ENCODE data around the gene BICDL2. TPM values are rescaled to one million over a fixed set of nuclear protein-coding genes. Genes with fewer than 3 reads are reported as not detected.
"Not testable (repeated sequence)": the region's sequence is repeated elsewhere in the genome, so short reads cannot be mapped to it uniquely, and the experiment has no call there.

The BICDL2 gene
- total RNA-seq, 4 donors from 2014 or later = 0.31 to 3.1 (median 0.31) TPM; not detected in 1

DNA sequence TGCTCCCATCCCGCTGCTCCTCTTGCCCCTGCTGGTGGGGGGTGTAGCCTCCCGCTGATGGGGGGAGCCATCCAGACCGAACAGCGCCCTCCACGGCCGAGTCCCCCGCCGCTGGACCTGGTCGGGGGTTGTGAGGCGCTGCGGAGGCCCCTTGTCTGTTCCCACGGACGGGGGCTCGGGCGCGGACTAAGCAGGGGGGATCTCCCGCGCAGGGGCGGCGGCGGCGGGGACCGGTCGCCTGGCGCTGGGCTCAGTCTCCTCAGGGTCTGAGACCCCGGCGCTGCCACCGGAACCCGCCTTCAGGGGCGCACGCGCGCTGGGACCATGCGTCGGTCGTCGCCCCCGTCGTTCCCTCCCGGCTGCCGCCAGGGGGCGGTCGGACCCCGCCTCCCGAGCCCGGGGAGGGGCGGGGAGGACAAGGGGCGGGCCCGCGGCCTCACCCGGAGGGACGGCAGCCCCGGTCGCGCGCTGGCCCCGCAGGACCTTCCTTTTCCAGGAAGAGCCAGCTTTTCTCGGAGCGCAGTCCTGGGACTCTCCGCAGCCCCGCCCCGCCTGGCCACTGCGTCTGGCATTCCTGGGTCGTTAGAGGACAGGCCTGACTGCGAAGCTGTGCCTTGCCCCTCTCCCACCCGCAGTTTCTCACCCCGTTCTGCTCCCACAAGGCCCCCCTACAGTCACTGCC lies 22.4 kb upstream of the BICDL2 start:
- no peaks in the 10 kb centered on the region for H3K9me3 ChIP-seq
- peak overlapping the region; percentile 83 to 84 for H3K4me3 ChIP-seq
- no peaks in the 10 kb centered on the region for H3K36me3 ChIP-seq
- H3K27ac ChIP-seq = peak overlapping the region; percentile 21 to 81 (median 76)
- H3K27me3 ChIP-seq = peaks cover 14% of the 10 kb centered on the region
- whole genome bisulfite sequencing, 2 donors (ENCODE audit: low coverage in 1 of 2) = no CpG with 5 or more reads among the region's 67 CpGs
- ATAC-seq = peak; percentile 93
- H3K4me1 ChIP-seq = peaks cover 0 to 25% (median 11%) of the 10 kb centered on the region in 3 donors
- peak; percentile 54 for TF ChIP-seq POLR2AphosphoS5 (IDR thresholded peaks at IDR 0.05)
- TF ChIP-seq, protein P1, sequence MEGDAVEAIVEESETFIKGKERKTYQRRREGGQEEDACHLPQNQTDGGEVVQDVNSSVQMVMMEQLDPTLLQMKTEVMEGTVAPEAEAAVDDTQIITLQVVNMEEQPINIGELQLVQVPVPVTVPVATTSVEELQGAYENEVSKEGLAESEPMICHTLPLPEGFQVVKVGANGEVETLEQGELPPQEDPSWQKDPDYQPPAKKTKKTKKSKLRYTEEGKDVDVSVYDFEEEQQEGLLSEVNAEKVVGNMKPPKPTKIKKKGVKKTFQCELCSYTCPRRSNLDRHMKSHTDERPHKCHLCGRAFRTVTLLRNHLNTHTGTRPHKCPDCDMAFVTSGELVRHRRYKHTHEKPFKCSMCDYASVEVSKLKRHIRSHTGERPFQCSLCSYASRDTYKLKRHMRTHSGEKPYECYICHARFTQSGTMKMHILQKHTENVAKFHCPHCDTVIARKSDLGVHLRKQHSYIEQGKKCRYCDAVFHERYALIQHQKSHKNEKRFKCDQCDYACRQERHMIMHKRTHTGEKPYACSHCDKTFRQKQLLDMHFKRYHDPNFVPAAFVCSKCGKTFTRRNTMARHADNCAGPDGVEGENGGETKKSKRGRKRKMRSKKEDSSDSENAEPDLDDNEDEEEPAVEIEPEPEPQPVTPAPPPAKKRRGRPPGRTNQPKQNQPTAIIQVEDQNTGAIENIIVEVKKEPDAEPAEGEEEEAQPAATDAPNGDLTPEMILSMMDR (IDR thresholded peaks at IDR 0.05) = peak in 3 of 4 experiments; percentile 94 to 99 (median 98)
- peak in 1 of 2 donors; percentile 17 for TF ChIP-seq POLR2A (IDR thresholded peaks at IDR 0.05)
- TF ChIP-seq EP300 (IDR thresholded peaks at IDR 0.05) = no peak

DNA sequence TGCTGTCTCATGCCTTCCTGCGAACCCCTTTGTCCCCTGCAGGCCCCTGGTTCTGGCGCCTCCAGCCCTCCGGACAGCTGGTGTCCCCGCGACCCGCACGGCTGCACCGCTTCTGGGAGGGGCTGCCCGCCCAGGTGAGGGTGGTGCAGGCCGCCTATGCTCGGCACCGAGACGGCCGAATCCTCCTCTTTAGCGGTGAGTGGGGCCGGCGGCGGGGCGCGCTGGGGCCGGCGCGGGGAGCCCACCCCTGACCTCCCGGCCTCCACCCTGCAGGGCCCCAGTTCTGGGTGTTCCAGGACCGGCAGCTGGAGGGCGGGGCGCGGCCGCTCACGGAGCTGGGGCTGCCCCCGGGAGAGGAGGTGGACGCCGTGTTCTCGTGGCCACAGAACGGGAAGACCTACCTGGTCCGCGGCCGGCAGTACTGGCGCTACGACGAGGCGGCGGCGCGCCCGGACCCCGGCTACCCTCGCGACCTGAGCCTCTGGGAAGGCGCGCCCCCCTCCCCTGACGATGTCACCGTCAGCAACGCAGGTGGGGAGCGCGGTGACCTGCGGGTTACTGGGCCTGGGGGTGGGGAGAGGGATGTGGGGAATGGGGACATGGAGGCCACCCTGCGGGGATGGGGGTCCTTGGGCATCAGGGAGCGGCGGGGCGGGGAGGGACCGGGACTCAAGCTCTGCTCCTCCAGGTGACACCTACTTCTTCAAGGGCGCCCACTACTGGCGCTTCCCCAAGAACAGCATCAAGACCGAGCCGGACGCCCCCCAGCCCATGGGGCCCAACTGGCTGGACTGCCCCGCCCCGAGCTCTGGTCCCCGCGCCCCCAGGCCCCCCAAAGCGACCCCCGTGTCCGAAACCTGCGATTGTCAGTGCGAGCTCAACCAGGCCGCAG lies 21.6 kb upstream of the BICDL2 start:
- H3K4me3 ChIP-seq = peak overlapping the region; percentile 83 to 84
- H3K36me3 ChIP-seq = no peaks in the 10 kb centered on the region
- TF ChIP-seq POLR2A (IDR thresholded peaks at IDR 0.05) = no peak
- TF ChIP-seq POLR2AphosphoS5 (IDR thresholded peaks at IDR 0.05) = no peak
- TF ChIP-seq, protein P1 (IDR thresholded peaks at IDR 0.05) = no peak
- TF ChIP-seq EP300 (IDR thresholded peaks at IDR 0.05) = no peak
- no peaks in the 10 kb centered on the region for H3K9me3 ChIP-seq
- H3K27ac ChIP-seq = peak overlapping the region in 3 of 4 donors; percentile 71 to 81 (median 80)
- ATAC-seq = no peak
- no CpG with 5 or more reads among the region's 77 CpGs for WGBS, 2 donors (ENCODE audit: low coverage in 1 of 2)
- peaks cover 14% of the 10 kb centered on the region for H3K27me3 ChIP-seq
- H3K4me1 ChIP-seq = peaks cover 0 to 25% (median 11%) of the 10 kb centered on the region in 3 donors

DNA sequence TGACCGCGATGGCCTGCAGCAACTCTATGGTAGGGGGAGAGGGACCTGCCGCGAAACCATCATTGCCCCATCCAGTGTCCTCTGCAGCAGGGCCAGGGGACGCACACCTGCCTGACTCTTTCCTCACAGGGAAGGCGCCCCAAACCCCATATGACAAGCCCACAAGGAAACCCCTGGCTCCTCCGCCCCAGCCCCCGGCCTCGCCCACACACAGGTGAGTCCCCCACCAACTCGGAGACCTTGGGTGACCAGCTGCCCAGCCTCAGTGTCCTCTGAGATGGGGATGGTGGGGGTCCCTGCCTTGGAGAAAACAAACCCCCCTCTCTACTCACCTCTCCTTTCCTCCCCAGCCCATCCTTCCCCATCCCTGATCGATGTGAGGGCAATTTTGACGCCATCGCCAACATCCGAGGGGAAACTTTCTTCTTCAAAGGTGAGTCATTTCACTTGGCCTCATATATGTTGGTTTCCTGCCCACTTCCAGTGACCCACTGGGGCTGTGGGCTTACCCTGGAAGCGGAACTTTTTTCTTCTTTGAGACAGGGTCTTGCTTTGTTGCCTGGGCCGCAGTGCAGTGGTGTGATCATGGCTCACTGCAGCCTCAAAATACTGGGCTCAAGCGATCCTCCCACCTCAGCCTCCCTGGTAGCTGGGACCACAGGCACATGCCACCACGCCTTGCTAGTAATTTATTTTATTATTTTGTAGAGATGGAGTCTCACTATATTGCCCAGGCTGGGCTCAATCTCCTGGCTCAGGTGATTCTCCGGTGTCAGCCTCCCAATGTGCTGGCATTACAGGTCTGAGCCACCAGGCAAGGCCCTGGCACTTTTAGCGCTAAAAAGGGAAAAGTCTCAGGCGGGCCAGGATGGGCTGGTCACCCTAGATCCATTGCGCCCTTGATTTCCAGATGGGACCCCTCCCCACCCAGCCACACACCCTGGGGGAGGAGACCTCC lies 20.7 kb upstream of the BICDL2 start:
- no peaks in the 10 kb centered on the region for H3K9me3 ChIP-seq
- peaks cover 14% of the 10 kb centered on the region for H3K27me3 ChIP-seq
- peak overlapping the region in 1 of 2 donors; percentile 83 for H3K4me3 ChIP-seq
- WGBS, 2 donors (ENCODE audit: low coverage in 1 of 2) = 77 to 83% methylated on average over 5 to 7 of the region's 22 CpGs
- H3K27ac ChIP-seq = no peak overlapping the region
- ATAC-seq = no peak
- peaks cover 0 to 25% (median 11%) of the 10 kb centered on the region in 3 donors for H3K4me1 ChIP-seq
- TF ChIP-seq, protein P1 (IDR thresholded peaks at IDR 0.05) = no peak
- TF ChIP-seq EP300 (IDR thresholded peaks at IDR 0.05) (no peak), POLR2A (IDR thresholded peaks at IDR 0.05) (no peak), POLR2AphosphoS5 (IDR thresholded peaks at IDR 0.05) (no peak)
- H3K36me3 ChIP-seq = no peaks in the 10 kb centered on the region

DNA sequence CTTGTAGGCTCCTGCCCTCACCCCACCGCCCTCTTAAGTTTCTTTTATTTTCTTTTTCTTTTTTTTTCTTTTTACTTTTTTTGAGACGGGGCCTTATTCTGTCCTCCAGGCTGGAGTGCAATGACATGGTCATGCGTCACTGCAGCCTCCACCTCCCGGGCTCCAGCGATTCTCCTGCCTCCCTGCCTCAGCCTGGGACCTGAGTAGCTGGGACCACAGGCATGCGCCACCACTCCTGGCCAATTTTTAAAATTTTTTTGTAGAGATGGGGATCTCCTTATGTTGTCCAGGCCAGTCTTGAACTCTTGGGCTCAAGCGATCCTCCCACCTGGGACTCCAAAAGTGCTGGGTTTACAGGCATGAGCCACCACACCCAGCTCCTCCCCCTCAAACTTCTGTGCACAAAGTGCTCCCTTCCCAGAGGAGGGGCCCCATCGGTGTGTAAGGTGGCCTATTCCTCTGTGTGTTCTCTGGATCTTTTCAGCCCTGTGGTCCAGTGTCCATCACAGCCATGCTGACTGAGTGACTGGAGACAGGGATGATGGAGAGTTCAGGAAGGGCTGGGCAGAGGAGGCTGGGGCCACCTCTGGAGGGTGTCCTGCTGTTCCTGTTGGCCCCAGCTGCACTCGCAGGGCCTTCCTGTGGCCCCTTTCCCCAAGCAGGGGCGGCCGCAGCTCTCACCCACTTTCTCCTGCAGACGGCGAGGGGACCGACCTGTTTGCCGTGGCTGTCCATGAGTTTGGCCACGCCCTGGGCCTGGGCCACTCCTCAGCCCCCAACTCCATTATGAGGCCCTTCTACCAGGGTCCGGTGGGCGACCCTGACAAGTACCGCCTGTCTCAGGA lies 19.8 kb upstream of the BICDL2 start:
- peaks cover 0 to 25% (median 11%) of the 10 kb centered on the region in 3 donors for H3K4me1 ChIP-seq
- TF ChIP-seq, protein P1 (IDR thresholded peaks at IDR 0.05) = no peak
- TF ChIP-seq EP300 (IDR thresholded peaks at IDR 0.05) (no peak), POLR2A (IDR thresholded peaks at IDR 0.05) (no peak), POLR2AphosphoS5 (IDR thresholded peaks at IDR 0.05) (no peak)
- no peak for ATAC-seq
- 88% methylated on average over 1 to 3 of the region's 19 CpGs for WGBS, 2 donors (ENCODE audit: low coverage in 1 of 2)
- peaks cover 21% of the 10 kb centered on the region for H3K27me3 ChIP-seq
- H3K36me3 ChIP-seq = no peaks in the 10 kb centered on the region
- no peaks in the 10 kb centered on the region for H3K9me3 ChIP-seq
- no peak overlapping the region for H3K27ac ChIP-seq
- H3K4me3 ChIP-seq = no peak overlapping the region

DNA sequence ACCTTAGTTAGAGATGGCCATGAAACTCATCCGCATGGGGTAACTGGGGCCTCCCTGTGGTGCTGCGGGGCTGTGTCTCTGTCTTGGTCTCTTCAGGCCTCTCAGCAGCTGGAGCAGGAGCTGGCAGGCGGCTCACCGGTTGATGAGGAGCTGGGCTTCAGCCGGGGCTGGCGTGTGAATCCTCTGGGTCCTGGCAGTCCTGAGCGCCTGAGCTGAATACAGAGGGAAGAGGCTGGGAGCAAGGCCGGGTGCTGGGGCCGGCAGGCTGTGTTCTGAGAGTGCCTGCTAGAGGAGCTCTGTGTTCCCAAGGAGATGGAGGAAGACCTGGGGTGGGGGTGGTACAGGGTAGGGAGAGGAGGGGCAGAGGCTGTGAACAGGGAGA lies 19.0 kb upstream of the BICDL2 start:
- not testable (repeated sequence) for ATAC-seq, H3K9me3 ChIP-seq, H3K4me3 ChIP-seq, H3K27ac ChIP-seq, H3K36me3 ChIP-seq
- Histone ChIP-seq H3K27me3 (peaks cover 30% of the 10 kb centered on the region), H3K4me1 (peaks cover 0 to 25% (median 11%) of the 10 kb centered on the region in 3 donors)
- no CpG with 5 or more reads among the region's 9 CpGs for WGBS, 2 donors (ENCODE audit: low coverage in 1 of 2)

Measured in gastroesophageal sphincter (tissue), 4 donors.